Breast epithelium (tissue), 3 donors: Measurements from ENCODE around the gene TM2D3.
"Not testable (repeated sequence)": the region's sequence is repeated elsewhere in the genome, so short reads cannot be mapped to it uniquely, and the experiment has no call there.

Experiments
- CTCF ChIP-seq, 3 donors: fragments of 450-650 bp; IDR thresholded peaks; one replicate each; pipeline ENCODE4 v1.5.1; 2016 to 2017; ENCODE audit warnings: antibody characterized with exemption in 3 of 3, mild to moderate bottlenecking in 3 of 3, moderate library complexity in 3 of 3
- POLR2A ChIP-seq: fragments of 450-650 bp; IDR thresholded peaks from one replicate; pipeline ENCODE4 v1.6.1; 2016; ENCODE audit warnings: antibody characterized with exemption, mild to moderate bottlenecking, moderate library complexity
- POLR2AphosphoS5 ChIP-seq, 3 donors: sonication (generic); formaldehyde crosslinking; IDR thresholded peaks; one replicate each; pipeline ENCODE4 v1.6.1; 2017; ENCODE audit warnings: antibody characterized with exemption in 3 of 3

DNA sequence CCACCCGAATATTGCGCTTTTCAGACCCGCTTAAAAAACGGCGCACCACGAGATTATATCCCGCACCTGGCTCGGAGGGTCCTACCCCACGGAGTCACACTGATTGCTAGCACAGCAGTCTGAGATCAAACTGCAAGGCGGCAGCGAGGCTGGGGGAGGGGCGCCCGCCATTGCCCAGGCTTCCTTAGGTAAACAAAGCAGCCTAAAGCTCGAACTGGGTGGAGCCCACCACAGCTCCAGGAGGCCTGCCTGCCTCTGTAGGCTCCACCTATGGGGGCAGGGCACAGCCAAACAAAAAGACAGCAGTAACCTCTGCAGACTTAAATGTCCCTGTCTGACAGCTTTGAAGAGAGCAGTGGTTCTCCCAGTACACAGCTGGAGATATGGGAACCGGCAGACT is 25.5 kb downstream of the TM2D3 start:
- not testable (repeated sequence) for TF ChIP-seq CTCF (IDR thresholded peaks at IDR 0.05); POLR2A; POLR2AphosphoS5 (IDR thresholded peaks at IDR 0.05)
